PC-3 (cell line): ENCODE results near the gene DSP. TPM values are rescaled to one million over a fixed set of nuclear protein-coding genes. Genes with fewer than 3 reads are reported as not detected.

ENCODE experiments used
- ATAC-seq: fragments of 200-7000 bp; cut with Tn5 transposase; 2 replicates; pipeline ENCODE4 v1.9.1; 2020; ENCODE audit warnings: mild to moderate bottlenecking, moderate library complexity
- BruUV-seq: library from RNA; stranded (reverse); fragments of 400-500 nt; replicated peaks from 2 replicates; lab custom pipeline; 2021; lab: Mats Ljungman, UMichigan
- CTCF ChIA-PET: fragments of 300-600 bp; sonication (Branson Sonifier 250); formaldehyde crosslinking; loops from one replicate; lab custom pipeline; 2022; ENCODE audit warnings: antibody characterized with exemption; lab: Charles Lee
- POLR2A ChIA-PET: fragments of 300-600 bp; sonication (Branson Sonifier 250); formaldehyde crosslinking; loops from one replicate; lab custom pipeline; 2022; ENCODE audit warnings: antibody characterized with exemption; ENCODE audit not compliant: unreplicated experiment; lab: Charles Lee
- DNase-seq: peaks from one replicate; pipeline ENCODE4 v3.0.0-alpha.2; 2015
- H2AFZ ChIP-seq: fragments of 300-600 bp; sonication (generic); 2 replicates; pipeline ENCODE4 v1.6.0; 2016; ENCODE audit warnings: antibody characterized with exemption, low read length
- H3F3A ChIP-seq: fragments of 300-600 bp; sonication (generic); one replicate; pipeline ENCODE4 v1.6.0; 2017; ENCODE audit warnings: antibody characterized with exemption, low read length, control low read depth, mild to moderate bottlenecking; ENCODE audit not compliant: unreplicated experiment
- H3K27ac ChIP-seq: fragments of 300-600 bp; sonication (generic); 2 replicates; pipeline ENCODE4 v1.5.1; 2016; ENCODE audit warnings: mild to moderate bottlenecking, low read length
- H3K27me3 ChIP-seq: fragments of 300-600 bp; sonication (generic); 2 replicates; pipeline ENCODE4 v1.6.1; 2016; ENCODE audit warnings: low read length, mixed read lengths
- H3K36me3 ChIP-seq: fragments of 300-600 bp; sonication (generic); 2 replicates; pipeline ENCODE4 v1.6.1; 2016; ENCODE audit warnings: low read depth, mixed run types, low read length, mixed read lengths
- H3K4me1 ChIP-seq: fragments of 300-600 bp; sonication (generic); 2 replicates; pipeline ENCODE4 v1.5.1; 2016; ENCODE audit warnings: low read length; ENCODE audit not compliant: insufficient read depth
- H3K4me2 ChIP-seq: fragments of 300-600 bp; sonication (generic); 2 replicates; pipeline ENCODE4 v1.6.0; 2016; ENCODE audit warnings: low read length
- H3K4me3 ChIP-seq: fragments of 300-600 bp; sonication (generic); 2 replicates; pipeline ENCODE4 v1.5.1; 2016; ENCODE audit warnings: mild to moderate bottlenecking, low read length, mixed read lengths
- H3K79me2 ChIP-seq: fragments of 300-600 bp; sonication (generic); 2 replicates; pipeline ENCODE4 v1.6.1; 2017; ENCODE audit warnings: low read length, mixed read lengths
- H3K9ac ChIP-seq: fragments of 300-600 bp; sonication (generic); 2 replicates; pipeline ENCODE4 v1.6.0; 2016; ENCODE audit warnings: mild to moderate bottlenecking, low read length
- H3K9me2 ChIP-seq: fragments of 300-600 bp; sonication (generic); replicated peaks from 2 replicates; pipeline ENCODE4 v1.6.1; 2016; ENCODE audit warnings: mixed run types, low read length, mixed read lengths
- H3K9me3 ChIP-seq: fragments of 300-600 bp; sonication (generic); 2 replicates; pipeline ENCODE4 v1.6.1; 2016; ENCODE audit warnings: low read length, mixed read lengths
- H4K20me1 ChIP-seq: fragments of 300-600 bp; sonication (generic); 2 replicates; pipeline ENCODE4 v1.6.1; 2016; ENCODE audit warnings: low read length, mixed read lengths
- EZH2 ChIP-seq: fragments of 300-600 bp; sonication (generic); IDR thresholded peaks from one replicate; pipeline ENCODE4 v1.6.1; 2017; ENCODE audit warnings: antibody characterized with exemption, mild to moderate bottlenecking, low read length; ENCODE audit not compliant: unreplicated experiment
- EZH2phosphoT487 ChIP-seq: fragments of 300-600 bp; sonication (generic); IDR thresholded peaks from 2 replicates; pipeline ENCODE4 v1.6.1; 2018; ENCODE audit warnings: mild to moderate bottlenecking, antibody characterized with exemption, low read length, borderline replicate concordance
- intact Hi-C: fragments of 100-400 bp; cut with micrococcal nuclease; formaldehyde crosslinking; loops from 2 replicates; pipeline ENCODE4 v1.9.0; 2023
- total RNA-seq: library from RNA; depleted of rRNA; stranded (reverse); fragments of >200 nt; gene quantifications from 2 replicates; pipeline ENCODE4 v1.2.3, GENCODE V29; 2014
- TF ChIP-seq, protein P1 (sequence below): fragments of 300-600 bp; sonication (generic); conservative IDR thresholded peaks from 2 replicates; pipeline ENCODE4 v1.5.1; 2017; ENCODE audit warnings: antibody characterized with exemption, low read depth, mild to moderate bottlenecking, low read length

The DSP gene
- total RNA-seq, 1 experiment from 2014 or later, result 54.7 TPM

- BruUV-seq, result no TSS peak
- Histone ChIP-seq H3K4me2 (no peak overlapping the region), H3F3A (no peaks in the 10 kb centered on the region), H2AFZ (no peak overlapping the region), H3K27me3 (no peaks in the 10 kb centered on the region), H3K4me1 (no peaks in the 10 kb centered on the region), H3K36me3 (peaks cover 90% of the 10 kb centered on the region), H3K9me3 (no peaks in the 10 kb centered on the region), H3K9me2 (no peaks in the 10 kb centered on the region), H3K9ac (no peak overlapping the region), H3K27ac (no peak overlapping the region), H3K79me2 (no peaks in the 10 kb centered on the region), H3K4me3 (no peak overlapping the region), H4K20me1 (no peaks in the 10 kb centered on the region)
- POLR2A ChIA-PET, result no interaction called here
- no peak for ATAC-seq
- TF ChIP-seq EZH2phosphoT487, result no peak
- TF ChIP-seq, protein P1, sequence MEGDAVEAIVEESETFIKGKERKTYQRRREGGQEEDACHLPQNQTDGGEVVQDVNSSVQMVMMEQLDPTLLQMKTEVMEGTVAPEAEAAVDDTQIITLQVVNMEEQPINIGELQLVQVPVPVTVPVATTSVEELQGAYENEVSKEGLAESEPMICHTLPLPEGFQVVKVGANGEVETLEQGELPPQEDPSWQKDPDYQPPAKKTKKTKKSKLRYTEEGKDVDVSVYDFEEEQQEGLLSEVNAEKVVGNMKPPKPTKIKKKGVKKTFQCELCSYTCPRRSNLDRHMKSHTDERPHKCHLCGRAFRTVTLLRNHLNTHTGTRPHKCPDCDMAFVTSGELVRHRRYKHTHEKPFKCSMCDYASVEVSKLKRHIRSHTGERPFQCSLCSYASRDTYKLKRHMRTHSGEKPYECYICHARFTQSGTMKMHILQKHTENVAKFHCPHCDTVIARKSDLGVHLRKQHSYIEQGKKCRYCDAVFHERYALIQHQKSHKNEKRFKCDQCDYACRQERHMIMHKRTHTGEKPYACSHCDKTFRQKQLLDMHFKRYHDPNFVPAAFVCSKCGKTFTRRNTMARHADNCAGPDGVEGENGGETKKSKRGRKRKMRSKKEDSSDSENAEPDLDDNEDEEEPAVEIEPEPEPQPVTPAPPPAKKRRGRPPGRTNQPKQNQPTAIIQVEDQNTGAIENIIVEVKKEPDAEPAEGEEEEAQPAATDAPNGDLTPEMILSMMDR, result no peak
- no peak for TF ChIP-seq EZH2
- intact Hi-C loops, result no loop called here
- CTCF ChIA-PET, result no interaction called here
- no peak for DNase-seq
These were observed 26.6 kb downstream of the DSP start for GRCh38 chr6:7568021-7568420.

- no TSS peak for BruUV-seq
- TF ChIP-seq EZH2 (no peak), EZH2phosphoT487 (no peak)
- TF ChIP-seq, protein P1, result no peak
- intact Hi-C loops, result no loop called here
- no peak overlapping the region for H2AFZ ChIP-seq
- H3K27ac ChIP-seq, result no peak overlapping the region
- peaks cover 84% of the 10 kb centered on the region for H3K36me3 ChIP-seq
- H3F3A ChIP-seq, result no peaks in the 10 kb centered on the region
- ATAC-seq (no peak), DNase-seq (no peak)
- POLR2A ChIA-PET, result no interaction called here
- no peak overlapping the region for H3K9ac ChIP-seq
- no peaks in the 10 kb centered on the region for H3K4me1 ChIP-seq
- no peak overlapping the region for H3K4me2 ChIP-seq
- H3K9me2 ChIP-seq, result no peaks in the 10 kb centered on the region
- H3K4me3 ChIP-seq, result no peak overlapping the region
- H3K79me2 ChIP-seq, result no peaks in the 10 kb centered on the region
- no peaks in the 10 kb centered on the region for H3K9me3 ChIP-seq
- CTCF ChIA-PET, result no interaction called here
- no peaks in the 10 kb centered on the region for H3K27me3 ChIP-seq
- no peaks in the 10 kb centered on the region for H4K20me1 ChIP-seq
These were observed 27.6 kb downstream of the DSP start for GRCh38 chr6:7569082-7569481.

- Histone ChIP-seq H2AFZ (no peak overlapping the region), H3K4me1 (no peaks in the 10 kb centered on the region), H3K36me3 (peaks cover 81% of the 10 kb centered on the region), H3K4me3 (no peak overlapping the region), H3K4me2 (no peak overlapping the region), H3K9ac (no peak overlapping the region), H3K9me3 (no peaks in the 10 kb centered on the region), H3K27ac (no peak overlapping the region), H3K27me3 (no peaks in the 10 kb centered on the region), H3F3A (no peaks in the 10 kb centered on the region), H3K79me2 (no peaks in the 10 kb centered on the region), H3K9me2 (no peaks in the 10 kb centered on the region), H4K20me1 (no peaks in the 10 kb centered on the region)
- ChIA-PET CTCF (interaction anchor here (0.7 kb wide), 1 partner anchor 148 kb away, joined by 3 read pairs; no protein-coding TSS in a partner anchor), POLR2A (no interaction called here)
- no peak for DNase-seq
- TF ChIP-seq EZH2 (no peak), EZH2phosphoT487 (no peak)
- TF ChIP-seq, protein P1, result no peak
- intact Hi-C loops, result no loop called here
- ATAC-seq, result no peak
- no TSS peak for BruUV-seq
These were observed 30.9 kb downstream of the DSP start for GRCh38 chr6:7572213-7572943.
